Fibroblast of skin of scalp (primary cell): ENCODE data around the gene CARD16. TPM values are rescaled to one million over a fixed set of nuclear protein-coding genes. Genes with fewer than 3 reads are reported as not detected.
"Not testable (repeated sequence)": the region's sequence is repeated elsewhere in the genome, so short reads cannot be mapped to it uniquely, and the experiment has no call there.

Experiments
- DNase-seq: peaks from one replicate; pipeline ENCODE4 v3.0.0-alpha.2; 2013
- polyA plus RNA-seq, 2 experiments: library from polyadenylated mRNA; unstranded; fragments of 120-200 nt; gene quantifications; one replicate each; pipeline ENCODE4 v1.2.1, GENCODE V29; 2013; ENCODE audit not compliant: insufficient read length in 2 of 2

Gene CARD16
- 2.5 TPM for polyA plus RNA-seq (2013, experiment 1 of 2; ENCODE audit: insufficient read length)
- 2.4 TPM for polyA plus RNA-seq (2013, experiment 2 of 2; ENCODE audit: insufficient read length)

DNA sequence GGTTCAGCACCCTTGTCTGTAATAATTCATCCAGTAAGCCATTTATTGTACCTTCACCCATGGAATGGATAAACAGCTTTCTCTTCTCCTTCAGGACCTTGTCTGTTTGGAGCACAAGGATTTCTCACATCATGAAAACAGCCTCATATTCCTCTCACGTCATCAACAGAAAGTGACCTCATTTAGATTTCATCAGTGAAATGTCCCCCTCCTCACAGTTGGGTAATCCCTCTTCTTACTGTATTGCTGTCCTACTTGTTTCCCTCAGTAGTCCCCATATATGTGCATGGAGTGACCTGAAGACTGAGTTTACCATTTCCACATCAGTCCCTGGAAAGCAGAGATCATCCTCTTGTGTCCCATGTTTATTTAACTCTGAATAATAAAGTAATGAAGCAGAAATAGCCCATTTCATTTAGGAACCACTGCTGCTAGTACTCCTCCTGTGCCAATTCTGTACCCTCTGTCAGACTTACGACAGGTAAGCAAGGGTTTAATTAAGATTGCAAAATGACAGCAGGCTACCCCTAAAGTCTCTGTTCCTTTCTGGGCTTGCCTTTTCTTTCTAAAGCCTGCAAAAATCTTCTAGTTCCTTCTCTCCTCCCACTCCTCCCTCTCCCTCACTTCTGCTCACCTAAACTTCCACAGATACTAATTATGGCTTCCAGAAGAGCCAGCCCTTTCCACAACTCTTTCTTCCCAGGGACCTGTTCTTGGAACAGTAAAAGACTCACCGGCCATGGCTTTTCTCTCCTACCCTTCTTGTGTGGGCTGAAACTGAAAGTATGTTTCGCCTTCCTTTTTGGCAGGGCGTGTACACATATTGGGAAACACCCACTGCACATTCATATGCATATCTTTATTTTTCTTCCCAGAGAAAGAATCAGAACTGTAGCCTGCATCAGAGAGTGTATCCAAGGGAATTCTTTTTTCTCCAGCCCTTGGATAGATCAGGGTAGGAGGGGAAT lies at the start of gene CARD16:
TSS of gene CARD16 (minus strand) at position 779 of the 968 bp plus-strand sequence. CDS start at position 741, 38 bp downstream.
- DNase-seq, result peak; percentile 68

GRCh38 chr11:105092256-105093239 lies 47.4 kb upstream of the CARD16 start:
- DNase-seq, result no peak

DNA sequence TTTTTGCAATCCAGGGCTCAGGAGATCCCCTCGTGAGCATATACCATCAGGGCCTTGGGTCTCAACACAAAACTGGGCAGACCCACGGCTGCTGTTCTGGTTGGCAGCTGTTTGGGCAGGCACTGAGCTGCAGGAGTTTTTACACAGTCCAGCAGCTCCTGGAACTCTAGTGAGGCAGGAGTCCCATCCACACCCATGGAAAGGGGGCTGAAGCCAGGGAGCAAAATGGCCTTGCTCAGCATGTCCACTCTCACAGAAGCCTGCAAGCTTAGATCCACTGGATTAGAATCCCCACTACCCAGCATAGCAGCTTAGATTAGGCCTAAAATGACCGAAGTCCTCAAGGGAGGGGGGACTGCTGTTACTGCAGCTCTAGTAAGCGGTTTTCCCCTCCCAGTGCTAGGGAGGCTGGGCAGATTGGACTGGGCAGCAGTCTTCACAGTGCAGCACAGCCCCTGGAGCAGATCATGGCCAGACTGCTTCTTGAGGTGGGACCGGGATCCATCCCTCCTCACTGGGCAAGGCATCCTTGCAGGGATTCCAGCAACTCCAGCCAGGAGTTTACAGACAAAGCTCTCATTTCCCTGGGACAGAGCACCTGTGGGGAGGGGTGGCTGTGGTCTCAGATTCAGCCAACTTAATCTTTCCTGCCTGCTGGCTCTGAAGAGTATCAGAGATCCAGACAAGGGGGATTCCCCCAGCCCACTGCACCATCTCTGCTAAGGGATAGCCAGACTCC lies 36.4 kb upstream of the CARD16 start:
- DNase-seq, result no peak

DNA sequence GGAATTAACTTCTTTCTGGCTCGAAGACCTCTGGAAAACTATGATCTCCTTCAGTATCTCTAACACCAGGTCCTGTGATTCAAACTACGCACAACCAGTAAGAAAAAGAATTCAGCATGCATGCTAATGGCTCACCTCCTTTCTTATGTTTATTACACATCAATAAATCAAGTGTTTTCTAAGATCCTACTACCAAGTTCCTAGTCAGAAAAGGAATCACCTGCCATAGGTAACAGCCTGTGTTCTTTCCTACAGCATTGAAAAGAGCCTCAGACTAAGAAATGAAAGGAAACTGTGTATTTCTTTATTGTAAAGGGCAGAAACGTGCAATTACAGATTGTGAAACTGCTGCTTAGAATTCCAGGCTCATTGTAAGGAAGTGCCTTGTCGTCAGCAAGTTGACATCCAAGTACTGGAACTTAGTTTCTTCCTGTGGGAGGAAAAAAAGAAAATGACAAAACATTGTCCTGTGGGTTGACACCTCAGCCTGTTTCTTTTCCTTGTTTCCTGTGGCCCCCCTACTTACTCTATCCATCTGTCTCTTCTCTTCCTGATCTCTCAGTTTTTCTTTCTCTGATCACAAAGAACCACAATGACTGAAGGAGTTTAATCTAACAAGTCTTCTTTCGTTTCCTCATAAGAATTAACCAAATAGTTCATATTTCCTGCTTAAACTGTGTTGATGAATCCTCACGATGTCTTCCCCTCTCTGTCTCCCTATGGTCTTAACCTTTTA lies 35.2 kb upstream of the CARD16 start:
- not testable (repeated sequence) for DNase-seq

DNA sequence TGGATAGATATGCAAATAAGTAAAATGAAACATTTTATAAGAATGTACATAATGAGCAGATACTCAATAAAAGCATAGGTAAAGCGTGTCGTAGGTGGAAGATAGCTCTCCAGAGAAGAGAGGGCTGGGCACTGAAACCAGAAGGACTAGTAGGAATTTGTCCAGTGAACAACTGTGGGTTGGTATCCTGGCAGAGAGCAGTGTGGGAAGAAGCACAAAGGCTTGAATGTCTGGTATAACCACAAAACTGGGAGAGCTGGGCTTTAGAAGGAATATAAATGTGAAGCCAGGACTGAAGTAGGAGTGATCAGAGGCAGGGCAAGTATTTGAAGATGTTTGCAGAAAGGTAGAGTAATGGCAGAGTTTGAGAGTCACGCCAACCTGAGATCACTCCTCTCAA lies 33.1 kb upstream of the CARD16 start:
- DNase-seq, result no peak

DNA sequence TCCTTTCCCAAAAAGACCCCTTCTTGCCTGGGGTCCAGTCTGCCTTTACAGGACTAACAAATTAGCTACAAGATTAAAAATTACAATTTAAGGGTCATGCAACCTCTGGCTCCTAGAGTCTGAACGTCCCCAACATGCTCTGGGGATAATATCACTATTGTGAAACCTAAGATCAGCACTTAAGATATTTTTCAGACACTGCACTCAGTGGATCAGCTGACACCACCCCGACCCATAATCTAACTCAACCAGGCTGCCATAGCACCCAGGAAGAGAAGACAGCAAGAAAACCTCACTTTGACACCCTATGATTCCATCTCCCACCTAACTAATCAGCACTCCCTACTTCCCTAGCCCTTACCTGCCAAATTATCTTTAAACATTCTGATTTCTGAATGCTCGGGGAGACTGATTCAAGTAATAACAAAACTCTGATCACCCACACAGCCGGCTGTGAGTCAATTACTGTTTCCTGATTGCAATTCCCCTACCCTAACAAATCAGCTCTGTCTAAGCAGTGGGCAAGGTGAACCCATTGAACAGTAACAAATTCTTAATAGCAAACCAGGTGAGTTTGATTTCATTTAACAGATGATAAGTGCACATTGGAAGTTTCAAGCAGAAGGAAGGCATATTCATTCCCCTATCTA lies 32.1 kb upstream of the CARD16 start:
- DNase-seq, result not testable (repeated sequence)

GRCh38 chr11:105074166-105074530 lies 29.0 kb upstream of the CARD16 start:
- DNase-seq, result no peak

DNA sequence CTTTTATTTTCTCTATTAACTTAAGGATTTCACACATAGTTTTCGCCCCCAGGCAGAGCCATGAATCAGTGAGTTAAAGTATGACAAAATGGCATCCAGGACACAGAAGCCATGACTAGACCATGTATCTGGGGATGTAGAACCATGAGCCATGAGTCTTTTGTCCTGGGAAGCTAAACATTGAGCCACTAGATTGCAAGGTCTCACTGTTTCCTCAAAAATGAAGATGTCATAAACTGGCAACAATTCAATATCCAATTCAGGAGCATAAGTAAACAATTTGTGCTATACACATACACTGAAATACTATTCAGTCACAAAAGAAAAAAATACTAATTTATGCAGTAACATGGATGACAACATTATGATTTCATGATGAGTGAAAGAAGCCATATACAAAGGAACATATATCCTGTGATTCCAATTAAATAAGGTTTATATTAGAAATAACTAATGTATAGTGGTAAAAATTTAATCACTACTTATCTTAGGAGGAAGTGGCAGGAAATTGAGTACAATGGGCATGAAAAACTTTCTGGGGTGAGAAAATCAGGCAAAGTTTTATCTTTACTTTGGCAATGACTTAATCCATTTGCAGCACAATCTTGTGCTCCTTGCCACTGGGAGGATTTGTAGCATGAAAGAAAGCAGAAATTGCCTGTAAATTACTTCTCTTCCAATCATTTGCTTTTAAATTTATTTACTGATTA lies 28.5 kb upstream of the CARD16 start:
- no peak for DNase-seq

DNA sequence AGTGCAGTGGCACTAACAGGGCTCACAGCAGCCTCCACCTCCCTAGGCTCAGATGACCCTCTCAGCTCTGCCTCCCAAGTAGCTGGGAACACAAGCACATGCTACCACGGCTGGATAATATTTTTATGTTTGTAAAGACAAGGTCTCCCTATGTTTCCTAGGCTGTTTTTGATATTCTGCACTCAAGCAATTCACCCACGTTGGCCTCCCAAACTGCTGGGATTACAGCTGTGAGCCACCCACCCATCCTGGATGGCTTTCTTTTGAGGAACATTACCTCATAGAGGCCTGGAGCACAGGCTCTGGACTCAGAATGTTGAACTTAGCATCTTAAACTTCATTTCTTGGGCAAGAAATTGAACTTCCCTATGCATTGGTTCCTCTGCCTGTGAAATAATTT lies 26.9 kb upstream of the CARD16 start:
- DNase-seq, result not testable (repeated sequence)

GRCh38 chr11:105071089-105071732 lies 26.1 kb upstream of the CARD16 start:
- DNase-seq, result no peak

DNA sequence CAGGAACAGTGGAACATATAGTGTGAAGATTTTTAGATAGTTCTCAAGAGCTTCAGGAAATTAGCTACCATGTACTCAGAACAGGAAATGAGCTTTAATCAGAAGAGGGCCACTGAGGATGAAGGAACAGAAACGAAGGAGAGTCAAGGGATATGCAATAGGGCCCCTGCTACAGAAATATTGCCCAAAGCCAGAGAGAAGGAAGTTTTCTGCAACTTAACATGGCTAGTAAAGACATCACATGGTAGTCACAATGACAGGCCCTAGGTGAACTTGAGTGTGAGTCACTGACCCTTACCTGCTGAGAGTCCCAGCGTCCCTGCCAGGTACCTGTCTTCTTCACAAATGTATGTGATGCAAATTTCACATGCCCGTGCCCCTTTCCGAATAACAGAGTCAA lies 25.2 kb upstream of the CARD16 start:
- no peak for DNase-seq

- DNase-seq, result not testable (repeated sequence)
Measured at GRCh38 chr11:105069749-105070148, 24.6 kb upstream of the CARD16 start.

- DNase-seq, result not testable (repeated sequence)
Measured at GRCh38 chr11:105063245-105063941, 18.3 kb upstream of the CARD16 start.

DNA sequence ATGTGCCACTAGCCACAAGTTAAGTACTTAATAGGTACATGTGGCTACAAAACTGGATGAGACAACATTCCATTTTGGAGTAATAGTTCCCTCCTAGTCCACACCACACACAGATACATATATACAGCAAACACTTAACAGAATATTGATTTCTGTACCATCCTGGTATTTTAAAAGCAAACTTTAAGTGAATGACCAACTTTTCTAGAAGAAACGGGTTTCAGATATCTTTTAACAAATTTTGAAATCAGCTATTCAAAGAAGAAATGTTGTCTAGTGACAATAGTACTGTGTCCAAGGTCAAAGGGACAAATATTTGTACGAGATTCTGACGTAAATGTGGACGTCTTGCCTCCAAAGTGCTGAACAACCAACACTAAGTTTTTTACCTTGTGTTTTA lies 12.3 kb upstream of the CARD16 start:
- DNase-seq, result no peak

DNA sequence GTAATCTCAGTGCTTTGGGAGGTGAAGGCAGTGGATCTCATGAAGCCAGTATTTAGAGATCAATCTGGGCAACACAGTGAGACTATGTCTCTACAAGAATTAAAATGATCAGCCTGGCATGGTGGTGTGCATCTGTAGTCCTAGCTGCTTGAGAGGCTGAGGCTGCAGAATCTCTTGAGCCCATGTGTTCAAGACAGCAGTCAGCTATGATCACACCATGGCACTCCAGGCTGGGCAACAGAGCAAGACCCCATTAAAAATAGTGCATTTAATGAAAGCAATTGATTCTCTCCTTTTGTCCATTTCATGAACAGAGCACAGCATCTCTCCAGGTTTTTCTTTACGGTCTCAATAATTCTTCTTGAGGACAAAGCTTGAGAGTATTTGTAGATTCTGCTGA lies 11.3 kb upstream of the CARD16 start:
- no peak for DNase-seq

DNA sequence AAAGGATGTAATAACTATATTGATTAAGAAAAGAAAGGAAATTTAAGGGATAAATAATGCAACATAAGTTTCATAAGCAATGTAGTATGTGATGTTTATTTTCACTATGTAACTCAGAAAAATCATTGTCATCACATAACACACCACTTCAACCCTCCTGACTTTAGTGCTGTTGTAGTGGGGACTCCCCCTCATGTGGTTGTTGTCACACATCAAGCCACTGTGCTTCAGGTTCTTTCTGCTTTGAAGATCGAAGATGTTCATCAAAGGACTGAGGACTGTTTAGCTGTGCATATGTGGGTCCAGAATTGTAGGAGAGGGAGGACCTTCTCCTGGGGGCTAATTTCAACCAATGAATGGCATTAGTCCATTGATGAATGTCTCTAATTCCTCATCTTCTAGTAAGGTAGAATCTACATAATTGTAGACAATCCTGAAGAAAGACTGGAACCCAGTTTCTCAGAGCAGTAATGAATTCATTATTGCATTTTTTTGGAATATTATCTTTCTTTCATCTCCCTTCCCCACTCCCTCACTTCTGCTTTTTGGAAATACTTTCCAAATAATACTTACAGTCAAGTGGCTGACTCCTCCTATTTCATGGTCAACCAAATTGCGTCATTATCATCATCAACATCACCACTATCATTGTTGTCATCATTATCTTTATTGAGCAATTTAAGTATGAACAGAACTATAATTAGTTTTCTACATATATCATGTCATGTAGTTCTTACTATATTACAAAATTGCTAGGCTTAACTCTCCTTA lies 9.8 kb upstream of the CARD16 start:
- no peak for DNase-seq

DNA sequence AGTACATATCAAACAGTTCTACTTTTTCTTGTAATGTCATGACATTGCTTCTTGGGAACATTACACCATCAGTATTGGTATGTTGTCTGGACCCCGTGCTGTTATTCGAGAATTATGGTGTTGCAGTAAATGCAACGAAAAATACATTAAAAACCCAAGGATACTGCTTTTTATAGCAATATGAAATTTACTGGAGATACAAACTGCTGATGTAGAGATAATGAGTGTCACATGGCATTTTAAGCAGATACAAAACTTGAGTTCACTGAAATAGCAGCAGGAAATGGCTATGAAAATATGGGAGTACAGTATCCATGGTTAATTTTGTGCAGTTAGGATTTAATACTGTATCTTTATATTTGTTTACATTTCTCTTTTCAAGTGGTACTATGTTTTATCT lies 7.4 kb upstream of the CARD16 start:
- no peak for DNase-seq

DNA sequence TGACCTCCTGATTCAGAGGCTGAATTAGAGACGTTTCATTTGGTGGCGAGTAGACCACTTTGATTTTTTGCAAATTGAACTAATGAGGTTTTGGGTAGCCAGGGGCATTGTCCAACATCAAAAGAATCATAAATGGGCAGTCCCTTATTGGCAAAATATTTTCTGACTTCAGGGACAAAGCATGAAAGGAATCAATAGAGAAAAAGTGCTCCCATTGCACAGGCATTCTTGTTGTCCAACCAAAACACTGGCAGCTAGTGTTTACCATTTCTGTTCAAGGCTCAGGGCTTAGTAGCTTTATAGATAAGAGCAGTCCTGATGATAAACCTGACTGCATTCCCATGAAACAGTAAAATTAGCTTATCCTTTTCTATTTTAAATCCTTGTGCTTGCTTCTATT lies 6.4 kb upstream of the CARD16 start:
- no peak for DNase-seq
